Renal pelvis (tissue), 12 donors: Measurements from ENCODE around the gene CFAP52. TPM values are rescaled to one million over a fixed set of nuclear protein-coding genes. Genes with fewer than 3 reads are reported as not detected.
"Not testable (repeated sequence)": the region's sequence is repeated elsewhere in the genome, so short reads cannot be mapped to it uniquely, and the experiment has no call there.

Source experiments
- DNase-seq: peaks from one replicate; pipeline ENCODE4 v3.0.0-alpha.2; 2013
- long read RNA-seq, 16 experiments: transcript quantifications; one replicate each; lab custom pipeline, GENCODE V29; 2026
- polyA plus RNA-seq, 3 donors: library from polyadenylated mRNA; unstranded; fragments of 120-200 nt; gene quantifications; one replicate each; pipeline ENCODE4 v1.2.1, GENCODE V29; 2013; ENCODE audit not compliant: insufficient read length in 3 of 3

CFAP52 gene, protein sequence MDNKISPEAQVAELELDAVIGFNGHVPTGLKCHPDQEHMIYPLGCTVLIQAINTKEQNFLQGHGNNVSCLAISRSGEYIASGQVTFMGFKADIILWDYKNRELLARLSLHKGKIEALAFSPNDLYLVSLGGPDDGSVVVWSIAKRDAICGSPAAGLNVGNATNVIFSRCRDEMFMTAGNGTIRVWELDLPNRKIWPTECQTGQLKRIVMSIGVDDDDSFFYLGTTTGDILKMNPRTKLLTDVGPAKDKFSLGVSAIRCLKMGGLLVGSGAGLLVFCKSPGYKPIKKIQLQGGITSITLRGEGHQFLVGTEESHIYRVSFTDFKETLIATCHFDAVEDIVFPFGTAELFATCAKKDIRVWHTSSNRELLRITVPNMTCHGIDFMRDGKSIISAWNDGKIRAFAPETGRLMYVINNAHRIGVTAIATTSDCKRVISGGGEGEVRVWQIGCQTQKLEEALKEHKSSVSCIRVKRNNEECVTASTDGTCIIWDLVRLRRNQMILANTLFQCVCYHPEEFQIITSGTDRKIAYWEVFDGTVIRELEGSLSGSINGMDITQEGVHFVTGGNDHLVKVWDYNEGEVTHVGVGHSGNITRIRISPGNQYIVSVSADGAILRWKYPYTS
- 1 to 10 TPM; 2.7 to 5.3 (median 4.1) TPM for polyA plus RNA-seq
- long read RNA-seq, donor 1, result 0 reads
- long read RNA-seq, donor 2, result 0 reads
- long read RNA-seq, donor 3, result 0 reads
- long read RNA-seq, donor 4, result 0 reads
- long read RNA-seq, donor 5, result 0 reads
- long read RNA-seq, donor 6, result 0 reads
- long read RNA-seq, donor 7, result 0 reads
- long read RNA-seq, donor 8, result 0 reads
- long read RNA-seq, donor 9, result 0 reads
- long read RNA-seq, donor 10, result 0 reads
- long read RNA-seq, donor 11, result 0 reads
- long read RNA-seq, donor 12, result 0 reads
- long read RNA-seq, donor 13, result 0 reads
- long read RNA-seq, donor 14, result 0 reads
- long read RNA-seq, donor 15, result 0 reads
- long read RNA-seq, donor 16, result 0 reads

DNA sequence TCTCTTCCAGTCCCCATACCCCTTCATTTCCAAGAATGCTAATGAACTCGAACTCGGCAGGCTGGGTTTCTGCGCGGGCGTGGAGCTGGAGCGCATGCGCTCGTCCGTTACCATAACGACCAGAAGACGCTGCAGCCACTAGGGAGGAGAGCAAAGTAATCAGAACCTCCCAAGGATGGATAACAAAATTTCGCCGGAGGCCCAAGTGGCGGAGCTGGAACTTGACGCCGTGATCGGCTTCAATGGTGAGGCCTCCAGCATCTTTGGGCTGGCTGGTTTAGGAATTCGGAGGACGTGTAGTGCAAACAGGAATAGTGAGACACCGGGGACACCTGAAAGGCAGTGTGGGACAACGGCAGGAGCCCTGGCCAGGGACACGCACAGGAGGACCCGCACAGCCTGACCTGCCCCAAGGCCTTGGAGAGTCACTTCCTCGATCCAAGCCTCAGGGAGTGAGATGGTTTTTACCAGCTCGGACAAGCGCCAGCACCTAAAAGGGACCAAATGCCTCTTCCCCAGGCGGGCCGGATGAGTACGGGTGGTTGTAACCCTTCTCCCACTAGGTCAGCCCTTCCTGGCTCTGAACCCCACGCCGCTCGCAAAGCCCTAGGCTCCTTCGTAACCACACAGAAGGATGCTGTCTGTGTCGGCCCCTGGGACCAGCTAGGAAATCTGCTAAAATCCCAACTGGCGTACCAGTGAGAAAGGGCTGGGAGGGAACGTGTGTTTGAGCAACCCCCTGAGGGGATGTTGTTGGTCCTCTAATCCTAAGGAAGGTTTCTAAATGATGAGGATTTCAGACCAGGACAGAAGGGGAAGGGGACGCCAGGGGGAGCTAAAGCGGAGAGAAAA lies at the start of gene CFAP52:
TSS of gene CFAP52 (plus strand) at position 122 of the 852 bp plus-strand sequence. CDS start at position 176, 54 bp downstream.
- peak; percentile 78 for DNase-seq

DNA sequence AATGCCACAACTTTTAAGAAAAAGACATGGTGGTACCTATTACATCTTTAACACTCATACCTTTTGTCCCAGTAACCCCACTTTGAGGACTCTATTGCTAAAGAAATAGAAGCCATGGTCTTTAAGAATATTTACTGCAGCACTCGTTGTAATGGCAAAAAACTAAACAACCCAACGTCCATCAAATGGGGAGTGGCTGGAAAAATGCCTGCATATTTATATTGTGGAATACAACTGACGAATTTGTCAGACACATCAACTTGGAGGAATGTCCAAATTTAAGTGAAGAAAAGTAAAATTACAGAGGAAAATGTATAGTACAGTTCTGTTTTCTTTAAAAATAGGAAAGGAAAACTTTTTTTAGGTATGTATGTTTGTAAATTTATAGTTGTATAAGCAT lies 48.7 kb upstream of the CFAP52 start:
- no peak for DNase-seq

DNA sequence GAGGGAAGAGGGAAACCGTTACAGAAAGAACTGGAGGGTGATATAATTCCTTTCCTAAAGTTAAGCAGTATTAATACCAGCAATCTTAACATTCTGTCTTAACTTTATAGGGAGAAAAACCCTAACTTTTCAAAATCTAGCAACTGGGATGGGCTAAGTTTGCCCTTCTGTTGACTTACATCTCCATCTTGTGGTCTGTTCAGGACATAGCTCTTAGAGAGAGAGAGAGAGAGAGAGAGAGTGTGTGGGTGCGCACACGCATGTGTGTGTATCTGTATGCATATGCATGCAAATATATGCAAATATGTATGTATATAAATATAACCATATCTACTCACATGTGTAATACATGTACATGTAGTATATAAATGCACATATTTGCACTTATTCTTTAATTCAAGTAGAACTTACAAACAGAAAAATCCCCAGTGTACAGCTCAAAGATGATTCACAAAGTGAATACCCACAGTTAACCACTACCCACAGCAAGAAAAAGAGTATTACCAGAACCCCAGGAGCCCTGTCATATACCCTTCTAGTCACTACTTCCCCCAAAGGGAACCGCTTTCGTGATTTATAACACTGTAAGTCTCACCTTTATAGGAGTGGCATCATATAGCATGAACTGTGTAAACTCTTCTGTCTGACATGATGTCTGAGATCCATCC lies 47.3 kb upstream of the CFAP52 start:
- peak; percentile 11 for DNase-seq

GRCh38 chr17:9531034-9531433 lies 45.4 kb upstream of the CFAP52 start:
- DNase-seq, result no peak

DNA sequence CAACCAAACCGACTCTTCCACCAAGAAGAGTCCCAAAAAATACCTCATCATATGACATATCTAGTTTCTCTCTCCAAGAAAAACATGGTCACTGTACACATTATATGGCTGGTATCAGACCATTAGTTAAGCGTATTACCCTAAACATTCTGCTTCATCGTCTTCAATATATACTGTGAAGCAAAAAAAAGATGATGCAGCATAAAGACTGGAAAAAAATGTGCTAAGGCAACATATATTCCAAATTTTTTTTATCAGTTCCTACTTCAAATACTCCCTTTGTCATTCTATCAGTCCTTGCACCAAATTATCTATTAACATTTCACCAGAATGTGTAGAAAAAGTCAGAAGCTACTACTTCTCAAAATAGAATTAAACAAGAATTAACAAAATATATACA lies 43.7 kb upstream of the CFAP52 start:
- DNase-seq, result no peak

DNA sequence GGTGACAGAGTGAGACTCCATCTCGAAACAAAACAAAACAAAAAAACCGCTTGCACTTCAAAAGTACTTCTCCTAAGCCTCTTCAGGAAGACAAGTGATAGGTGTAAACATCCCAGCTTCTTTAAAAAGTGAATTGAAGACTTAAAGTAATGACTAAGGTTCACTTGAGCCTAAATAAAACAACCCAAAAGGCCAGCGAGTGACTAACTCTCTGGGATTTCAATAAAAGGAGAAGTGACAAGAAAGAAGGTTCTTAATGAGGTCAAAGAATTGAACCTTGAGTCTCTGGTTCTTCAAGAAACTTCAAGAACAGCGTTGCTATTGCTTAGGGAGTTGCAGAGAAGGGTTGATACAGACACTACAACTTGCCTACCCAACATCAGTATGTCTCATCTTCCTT lies 43.0 kb upstream of the CFAP52 start:
- no peak for DNase-seq

- no peak for DNase-seq
These were observed 40.4 kb upstream of the CFAP52 start for GRCh38 chr17:9536061-9536460.

DNA sequence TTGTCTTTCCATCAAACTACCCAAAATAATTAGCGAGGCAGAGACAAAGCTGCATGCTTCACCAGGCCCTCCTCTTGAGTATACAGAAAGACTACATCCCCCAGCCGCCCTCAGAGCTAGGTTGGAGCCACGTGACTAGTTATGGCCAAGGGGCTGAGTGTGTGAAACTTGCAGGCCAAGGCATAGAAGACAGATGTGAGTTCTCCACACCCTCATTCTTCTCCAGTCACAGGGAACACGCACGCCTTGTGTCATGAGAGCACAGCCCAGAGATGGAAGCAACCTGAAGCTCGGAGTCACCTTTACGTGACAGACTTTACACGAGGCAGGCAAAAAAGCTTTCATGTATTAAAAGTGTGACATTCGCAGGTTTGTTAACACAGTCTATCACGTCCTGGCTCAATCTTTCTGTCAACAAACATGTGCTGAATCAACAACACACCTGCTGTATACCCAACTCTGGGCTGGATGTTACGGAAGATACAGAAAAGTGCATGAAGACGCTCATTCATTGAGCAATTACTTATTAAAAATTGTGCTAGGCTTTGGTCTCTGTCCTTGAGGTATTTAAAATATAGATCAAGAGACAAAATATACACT lies 39.2 kb upstream of the CFAP52 start:
- DNase-seq, result no peak

- DNase-seq, result no peak
These were observed 37.8 kb upstream of the CFAP52 start for GRCh38 chr17:9538626-9539025.

DNA sequence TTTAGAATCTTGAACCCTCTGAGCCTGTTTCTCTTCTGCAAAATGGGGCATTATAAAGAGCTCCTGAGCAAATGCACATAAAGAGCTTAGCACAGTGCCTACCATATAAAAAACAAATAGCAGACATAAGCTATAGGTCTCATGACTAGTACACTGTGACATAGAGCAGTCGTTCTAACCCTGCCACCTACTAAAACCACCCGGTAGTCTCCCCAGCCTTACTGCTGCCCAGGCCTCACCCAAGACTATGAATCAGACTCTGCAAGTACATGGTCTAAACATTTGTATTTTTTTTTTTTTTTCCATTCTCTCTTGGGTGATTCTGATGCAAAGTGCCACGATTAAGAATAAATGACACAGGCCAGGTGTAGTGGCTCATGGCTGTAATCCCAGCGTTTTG lies 34.7 kb upstream of the CFAP52 start:
- DNase-seq, result no peak

DNA sequence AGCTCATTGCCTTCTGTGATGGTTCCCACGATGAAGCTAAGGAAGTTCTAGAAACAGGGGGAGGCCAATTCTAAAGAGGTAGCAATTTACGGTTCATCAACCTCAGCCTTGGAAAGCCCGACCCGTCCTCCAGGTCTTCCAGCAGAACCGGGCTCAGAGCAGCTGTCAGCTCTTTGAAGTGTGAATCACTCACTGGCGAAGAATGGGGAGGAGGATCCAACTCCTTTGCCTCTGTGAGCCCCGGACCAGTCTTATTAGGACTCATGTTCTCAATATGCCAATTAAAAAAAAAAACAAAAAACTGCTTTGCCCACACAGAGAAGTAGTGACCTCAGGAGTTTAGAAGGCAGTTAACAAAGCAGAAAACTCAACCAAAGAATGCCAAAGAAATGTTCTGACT lies 32.2 kb upstream of the CFAP52 start:
- DNase-seq, result no peak

GRCh38 chr17:9549215-9549614 lies 27.2 kb upstream of the CFAP52 start:
- no peak for DNase-seq

DNA sequence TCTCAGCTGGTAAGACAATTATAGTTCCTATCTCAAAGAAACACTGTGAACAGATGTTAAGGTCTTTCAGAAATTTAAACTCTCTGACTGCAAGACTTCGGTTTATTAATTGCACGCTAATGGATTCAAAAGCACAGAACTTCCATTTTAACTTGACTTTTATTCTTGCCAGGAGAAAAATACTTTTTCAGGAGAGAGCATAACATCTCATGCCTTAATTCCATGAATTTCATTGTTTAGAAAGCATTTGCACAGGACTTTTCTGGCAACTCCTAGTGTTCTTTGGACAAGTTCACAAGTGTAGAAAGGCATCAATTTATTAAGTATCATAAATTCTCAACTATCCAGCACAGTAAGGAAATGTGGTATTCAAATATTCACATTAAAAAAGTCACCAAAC lies 23.3 kb upstream of the CFAP52 start:
- no peak for DNase-seq

DNA sequence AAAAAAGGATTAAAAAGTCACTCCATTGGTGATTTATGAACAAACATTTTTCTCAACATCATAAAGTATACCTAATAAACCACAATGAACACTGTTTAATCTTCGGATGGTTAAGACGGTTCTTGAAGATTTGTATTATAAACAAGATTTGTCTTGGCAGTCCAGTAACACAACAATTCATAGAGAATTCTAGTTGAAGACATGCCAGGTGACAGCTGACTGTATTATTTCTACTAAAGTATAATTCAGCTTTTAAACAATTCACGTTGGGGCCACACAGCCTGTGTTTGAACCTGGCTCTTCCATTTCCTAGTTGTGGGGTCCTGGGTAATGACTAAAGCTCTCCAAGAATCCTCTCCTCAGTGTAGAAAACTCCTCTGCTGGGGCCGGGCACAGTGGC lies 22.8 kb upstream of the CFAP52 start:
- no peak for DNase-seq

DNA sequence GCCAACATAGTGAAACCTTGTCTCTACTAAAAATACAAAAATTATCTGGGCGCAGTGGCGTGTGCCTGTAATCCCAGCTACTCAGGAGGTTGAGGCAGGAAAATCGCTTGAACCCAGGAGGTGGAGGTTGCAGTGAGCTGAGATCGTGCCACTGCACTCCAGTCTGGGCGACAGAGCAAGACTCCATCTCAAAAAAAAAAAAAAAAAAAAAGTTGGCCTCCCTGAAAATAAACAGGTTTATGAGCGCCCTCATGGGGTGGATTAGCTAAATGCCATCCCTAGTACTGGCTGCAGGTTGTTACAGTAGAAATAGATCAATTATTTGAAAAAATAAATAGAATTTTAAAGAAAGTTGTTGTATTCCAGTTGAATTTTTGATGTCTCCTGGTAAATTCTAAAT lies 21.7 kb upstream of the CFAP52 start:
- peak; percentile 14 for DNase-seq

DNA sequence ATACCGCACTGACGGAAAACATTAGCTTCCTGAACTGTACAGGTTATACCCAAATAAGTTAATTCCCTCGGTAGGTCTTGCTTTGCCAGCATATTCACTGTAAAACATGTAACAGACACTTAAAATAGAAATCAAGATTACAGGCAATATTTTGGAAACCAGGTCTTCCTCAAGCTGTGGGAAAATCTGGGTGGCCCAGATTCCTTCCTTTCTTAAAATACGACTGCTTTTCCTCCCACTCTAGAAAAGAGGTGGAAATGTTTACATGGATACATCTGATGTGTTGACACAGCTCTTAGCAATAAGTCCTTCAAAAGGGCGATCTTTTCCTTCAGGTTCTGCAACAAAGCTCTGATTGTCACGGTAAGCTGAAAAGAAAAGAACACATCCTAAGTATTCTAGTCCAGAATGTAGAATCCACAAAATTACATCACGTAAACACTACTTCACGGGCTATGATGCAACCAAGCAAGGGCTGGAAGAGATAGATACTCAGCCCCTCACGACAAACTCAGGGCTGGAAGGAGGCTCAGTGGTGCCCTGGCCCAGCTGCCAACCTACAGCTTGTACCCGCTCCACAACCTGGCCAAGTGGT lies 19.2 kb upstream of the CFAP52 start:
- DNase-seq, result peak; percentile 14

DNA sequence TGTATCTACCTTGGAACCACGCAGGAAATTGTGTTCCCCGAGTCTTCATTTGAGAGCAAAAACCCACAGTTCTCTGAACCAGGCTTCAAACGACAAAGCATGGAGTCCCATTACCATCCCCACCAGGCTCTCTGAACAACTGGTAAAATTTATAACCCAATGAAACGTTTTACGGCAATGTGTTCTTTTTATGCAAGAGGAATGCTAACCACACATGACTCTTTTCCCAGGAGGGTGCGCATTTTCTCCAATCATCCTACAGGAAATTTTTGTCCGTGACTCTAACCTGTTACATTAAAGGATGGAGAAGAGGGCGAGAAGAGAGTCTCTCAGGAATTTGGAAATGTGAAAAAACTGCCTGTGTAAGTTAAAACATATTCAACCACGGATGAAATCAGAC lies 18.6 kb upstream of the CFAP52 start:
- DNase-seq, result peak; percentile 38

DNA sequence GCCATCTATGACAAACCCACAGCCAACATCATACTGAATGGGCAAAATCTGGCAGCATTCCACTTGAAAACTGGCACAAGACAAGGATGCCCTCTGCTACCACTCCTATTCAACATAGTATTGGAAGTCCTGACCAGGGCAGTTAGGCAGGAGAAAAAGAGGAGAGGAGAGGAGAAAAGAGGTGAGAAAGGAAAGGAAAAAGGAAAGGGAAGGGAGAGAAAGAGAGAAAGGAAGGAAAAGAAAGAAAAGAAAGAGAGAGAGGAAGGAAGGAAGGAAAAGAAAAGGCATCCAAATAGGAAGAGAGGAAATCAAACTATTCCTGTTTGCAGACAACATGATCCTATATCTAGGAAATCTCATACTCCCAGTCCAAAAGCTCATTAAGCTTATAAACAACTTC lies 12.3 kb upstream of the CFAP52 start:
- DNase-seq, result no peak

- DNase-seq, result no peak
These were observed 10.4 kb upstream of the CFAP52 start for GRCh38 chr17:9566067-9566466.

GRCh38 chr17:9566739-9567138 lies 9.7 kb upstream of the CFAP52 start:
- not testable (repeated sequence) for DNase-seq
